OCI-LY7 (cell line): Measurements from ENCODE around the gene LY9. TPM values are rescaled to one million over a fixed set of nuclear protein-coding genes. Genes with fewer than 3 reads are reported as not detected.
A peak's percentile ranks its signal among the peaks of the same experiment; 100 is the strongest.

Source experiments
- BruUV-seq: library from RNA; stranded (reverse); fragments of 400-500 nt; replicated peaks from 2 replicates; lab custom pipeline; 2021; lab: Mats Ljungman, UMichigan
- CTCF ChIA-PET: fragments of 300-600 bp; sonication (Branson Sonifier 250); formaldehyde crosslinking; loops from one replicate; lab custom pipeline; 2022; ENCODE audit warnings: antibody characterized with exemption; ENCODE audit not compliant: unreplicated experiment; lab: Charles Lee
- POLR2A ChIA-PET: fragments of 300-600 bp; sonication (Branson Sonifier 250); formaldehyde crosslinking; loops from one replicate; lab custom pipeline; 2022; ENCODE audit warnings: antibody characterized with exemption; lab: Charles Lee
- DNase-seq: peaks from one replicate; pipeline ENCODE4 v3.0.0-alpha.2; 2015; ENCODE audit warnings: low spot score
- H2AFZ ChIP-seq: fragments of 200-600 bp; sonication (generic), shearing (Covaris generic); 2 replicates; pipeline ENCODE4 v1.6.1; 2014; ENCODE audit warnings: mild to moderate bottlenecking, antibody characterized with exemption, low read length, moderate library complexity
- H3K27ac ChIP-seq: fragments of 200-600 bp; sonication (generic); 2 replicates; pipeline ENCODE4 v1.5.1; 2014; ENCODE audit warnings: mixed run types, low read depth, mild to moderate bottlenecking, moderate library complexity, low read length, inconsistent platforms; ENCODE audit not compliant: poor library complexity, severe bottlenecking
- H3K36me3 ChIP-seq: fragments of 200-600 bp; sonication (generic); 2 replicates; pipeline ENCODE4 v1.6.1; 2014; ENCODE audit warnings: mild to moderate bottlenecking, antibody characterized with exemption, low read length, moderate library complexity, mixed read lengths; ENCODE audit not compliant: insufficient read depth
- H3K4me1 ChIP-seq: fragments of 200-600 bp; sonication (generic); 2 replicates; pipeline ENCODE4 v1.5.1; 2014; ENCODE audit warnings: mild to moderate bottlenecking, low read length; ENCODE audit not compliant: insufficient read depth, poor library complexity, severe bottlenecking
- H3K4me2 ChIP-seq: fragments of 200-600 bp; sonication (generic); 2 replicates; pipeline ENCODE4 v1.6.1; 2014; ENCODE audit warnings: mild to moderate bottlenecking, low read length
- H3K4me3 ChIP-seq: fragments of 200-600 bp; sonication (generic); 2 replicates; pipeline ENCODE4 v1.5.1; 2014; ENCODE audit warnings: mild to moderate bottlenecking, low read depth, low read length; ENCODE audit not compliant: poor library complexity, severe bottlenecking
- H3K79me2 ChIP-seq: fragments of 200-600 bp; sonication (generic); 2 replicates; pipeline ENCODE4 v1.6.1; 2016; ENCODE audit warnings: low read depth, mild to moderate bottlenecking, low read length, moderate library complexity, mixed read lengths; ENCODE audit not compliant: insufficient read depth
- H3K9me2 ChIP-seq: fragments of 200-600 bp; sonication (generic); 2 replicates; pipeline ENCODE4 v1.6.1; 2016; ENCODE audit warnings: mild to moderate bottlenecking, low read length, mixed read lengths; ENCODE audit not compliant: insufficient read depth
- H3K9me3 ChIP-seq: fragments of 200-600 bp; sonication (generic); 2 replicates; pipeline ENCODE4 v1.6.1; 2014; ENCODE audit warnings: mild to moderate bottlenecking, mixed run types, low read length, mixed read lengths
- H4K20me1 ChIP-seq: fragments of 200-600 bp; sonication (generic); 2 replicates; pipeline ENCODE4 v1.6.1; 2014; ENCODE audit warnings: mild to moderate bottlenecking, antibody characterized with exemption, low read length, moderate library complexity, mixed read lengths; ENCODE audit not compliant: insufficient read depth
- CTCF ChIP-seq: fragments of 200-600 bp; sonication (generic); conservative IDR thresholded peaks from 2 replicates; pipeline ENCODE4 v1.5.1; 2014; ENCODE audit warnings: mild to moderate bottlenecking, antibody characterized with exemption, low read length, moderate library complexity, mixed read lengths
- EZH2phosphoT487 ChIP-seq: fragments of 200-600 bp; sonication (generic); IDR thresholded peaks from 2 replicates; pipeline ENCODE4 v1.6.1; 2018; ENCODE audit warnings: low read depth, borderline replicate concordance, mild to moderate bottlenecking, mixed run types, antibody characterized with exemption, low read length, moderate library complexity, mixed read lengths
- intact Hi-C: fragments of 100-400 bp; cut with micrococcal nuclease; formaldehyde crosslinking; loops from one replicate; pipeline ENCODE4 v1.10.0; 2022; ENCODE audit not compliant: unreplicated experiment
- total RNA-seq, 2 experiments: library from RNA; depleted of rRNA in 1 of 2; stranded (reverse); fragments of >200 nt in 1 of 2; shearing (Covaris generic) in 1 of 2; gene quantifications; 2 replicates each; pipeline ENCODE4 v1.2.3, GENCODE V29; 2014 to 2022

The LY9 gene
- total RNA-seq, 2 experiments from 2014 or later: 28.4 to 40.2 TPM

GRCh38 chr1:160836561-160836960, 40.6 kb downstream of the LY9 start:
- BruUV-seq: no TSS peak
- no peak for DNase-seq
- Histone ChIP-seq H3K9me3 (no peaks in the 10 kb centered on the region), H3K4me3 (no peak overlapping the region), H3K4me1 (peaks cover 28% of the 10 kb centered on the region), H3K36me3 (no peaks in the 10 kb centered on the region), H3K79me2 (no peaks in the 10 kb centered on the region), H4K20me1 (no peaks in the 10 kb centered on the region), H3K9me2 (no peaks in the 10 kb centered on the region), H3K4me2 (peak overlapping the region; percentile 60), H2AFZ (peak overlapping the region; percentile 81), H3K27ac (peak overlapping the region; percentile 63)
- ChIA-PET POLR2A (interaction anchor here (0.5 to 3.0 kb wide), 9 partner anchors 12 to 548 kb away, joined by 3 to 10 read pairs (median 3); partner anchors contain the start of gene USF1), CTCF (interaction anchor here (0.7 to 4.9 kb wide), 7 partner anchors 17 to 122 kb away, joined by 3 to 52 read pairs (median 4); partner anchors contain the start of genes ITLN2 and LY9)
- TF ChIP-seq CTCF (no peak), EZH2phosphoT487 (no peak)
- intact Hi-C loops: loop anchor here (10.0 kb wide), 2 partner anchors 258 to 412 kb away; partner anchors contain the start of gene KLHDC9

GRCh38 chr1:160836981-160837557, 41.1 kb downstream of the LY9 start:
- no peak for DNase-seq
- H3K36me3 ChIP-seq: no peaks in the 10 kb centered on the region
- TF ChIP-seq EZH2phosphoT487 (no peak), CTCF (no peak)
- peak overlapping the region; percentile 60 for H3K4me2 ChIP-seq
- intact Hi-C loops: loop anchor here (10.0 kb wide), 2 partner anchors 258 to 412 kb away; partner anchors contain the start of gene KLHDC9
- peak overlapping the region; percentile 63 for H3K27ac ChIP-seq
- H3K9me2 ChIP-seq: no peaks in the 10 kb centered on the region
- ChIA-PET CTCF (interaction anchor here (0.5 to 4.9 kb wide), 10 partner anchors 17 to 116 kb away, joined by 3 to 52 read pairs (median 4); partner anchors contain the start of genes ITLN2 and LY9), POLR2A (interaction anchor here (0.5 to 3.0 kb wide), 10 partner anchors 32 to 475 kb away, joined by 3 to 10 read pairs (median 3); partner anchors contain the start of gene USF1)
- TSS peak; percentile 60 for BruUV-seq
- no peak overlapping the region for H3K4me3 ChIP-seq
- peak overlapping the region; percentile 81 for H2AFZ ChIP-seq
- H3K79me2 ChIP-seq: no peaks in the 10 kb centered on the region
- no peaks in the 10 kb centered on the region for H4K20me1 ChIP-seq
- H3K9me3 ChIP-seq: no peaks in the 10 kb centered on the region
- H3K4me1 ChIP-seq: peaks cover 33% of the 10 kb centered on the region
